Liver (tissue), 3 donors: Measurements from ENCODE around the gene RAD51B.

Source experiments
- CTCF ChIP-seq: fragments of 150-350 bp; IDR thresholded peaks from 2 replicates; pipeline ENCODE4 v1.5.1; 2017; ENCODE audit warnings: improper control_type of control experiment, low read depth, low read length; ENCODE audit not compliant: missing input control
- JUND ChIP-seq, 2 donors: IDR thresholded peaks; 2 replicates each; pipeline ENCODE4 v1.6.1; 2016; ENCODE audit warnings: antibody characterized with exemption in 2 of 2
- MAX ChIP-seq: IDR thresholded peaks from 2 replicates; pipeline ENCODE4 v1.6.1; 2016; ENCODE audit warnings: antibody characterized with exemption
- RAD21 ChIP-seq, 2 donors: IDR thresholded peaks; 2 replicates each; pipeline ENCODE4 v1.6.1; 2016; ENCODE audit warnings: antibody characterized with exemption in 2 of 2, mild to moderate bottlenecking in 2 of 2
- YY1 ChIP-seq: IDR thresholded peaks from 2 replicates; pipeline ENCODE4 v1.6.1; 2016; ENCODE audit warnings: antibody characterized with exemption, mild to moderate bottlenecking
- ZBTB33 ChIP-seq: IDR thresholded peaks from 2 replicates; pipeline ENCODE4 v1.6.1; 2016; ENCODE audit warnings: antibody characterized with exemption
- donor health status: healthy.
- donor health status: healthy.

- peak; percentile 33 for TF ChIP-seq CTCF
- no peak for TF ChIP-seq YY1
- TF ChIP-seq JUND (IDR thresholded peaks at IDR 0.05), result no peak
- TF ChIP-seq ZBTB33, result no peak
- peak; percentile 70 to 75 for TF ChIP-seq RAD21 (IDR thresholded peaks at IDR 0.05)
- no peak for TF ChIP-seq MAX
These were observed 339.1 kb downstream of the RAD51B start for GRCh38 chr14:68158640-68159039.
